Tibial nerve (tissue), 3 donors: ENCODE results near the gene KCNJ11.

Experiments used
- POLR2A ChIP-seq, 2 donors: fragments of 450-650 bp; IDR thresholded peaks; one replicate each; pipeline ENCODE4 v1.6.1; 2017; ENCODE audit warnings: antibody characterized with exemption in 2 of 2, mild to moderate bottlenecking in 2 of 2, moderate library complexity in 2 of 2
- TF ChIP-seq, protein P1 (sequence below), 5 experiments: fragments of 200-600 bp in 3 of 5; fragments of 450-650 bp in 2 of 5; sonication (generic) in 3 of 5; IDR thresholded peaks; one replicate each; pipeline ENCODE4 v1.5.1; 2016 to 2019; ENCODE audit warnings: antibody characterized with exemption in 5 of 5, mild to moderate bottlenecking in 3 of 5, moderate library complexity in 2 of 5

DNA sequence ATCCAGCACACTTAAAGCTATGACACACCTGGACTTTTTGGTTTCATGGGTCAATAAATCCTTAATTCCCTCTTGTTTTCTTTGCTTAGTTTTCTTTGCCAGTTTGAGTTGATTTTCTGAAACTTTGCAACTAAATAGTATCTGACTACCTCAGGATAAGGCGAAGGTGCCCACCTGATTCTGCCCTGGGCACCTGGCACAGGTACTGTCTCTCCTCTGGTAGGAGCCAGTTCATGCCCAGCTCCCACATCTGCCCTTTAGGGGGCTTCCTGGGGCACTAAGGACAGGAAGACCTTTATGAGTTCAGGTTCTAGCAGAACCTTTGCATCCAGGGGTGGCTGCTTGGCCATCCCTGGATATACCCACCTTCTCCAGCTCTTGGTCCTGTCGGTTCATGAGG is 19.6 kb upstream of the KCNJ11 start:
- no peak for TF ChIP-seq POLR2A (IDR thresholded peaks at IDR 0.05)
- TF ChIP-seq, protein P1, sequence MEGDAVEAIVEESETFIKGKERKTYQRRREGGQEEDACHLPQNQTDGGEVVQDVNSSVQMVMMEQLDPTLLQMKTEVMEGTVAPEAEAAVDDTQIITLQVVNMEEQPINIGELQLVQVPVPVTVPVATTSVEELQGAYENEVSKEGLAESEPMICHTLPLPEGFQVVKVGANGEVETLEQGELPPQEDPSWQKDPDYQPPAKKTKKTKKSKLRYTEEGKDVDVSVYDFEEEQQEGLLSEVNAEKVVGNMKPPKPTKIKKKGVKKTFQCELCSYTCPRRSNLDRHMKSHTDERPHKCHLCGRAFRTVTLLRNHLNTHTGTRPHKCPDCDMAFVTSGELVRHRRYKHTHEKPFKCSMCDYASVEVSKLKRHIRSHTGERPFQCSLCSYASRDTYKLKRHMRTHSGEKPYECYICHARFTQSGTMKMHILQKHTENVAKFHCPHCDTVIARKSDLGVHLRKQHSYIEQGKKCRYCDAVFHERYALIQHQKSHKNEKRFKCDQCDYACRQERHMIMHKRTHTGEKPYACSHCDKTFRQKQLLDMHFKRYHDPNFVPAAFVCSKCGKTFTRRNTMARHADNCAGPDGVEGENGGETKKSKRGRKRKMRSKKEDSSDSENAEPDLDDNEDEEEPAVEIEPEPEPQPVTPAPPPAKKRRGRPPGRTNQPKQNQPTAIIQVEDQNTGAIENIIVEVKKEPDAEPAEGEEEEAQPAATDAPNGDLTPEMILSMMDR (IDR thresholded peaks at IDR 0.05), result no peak
